IMR-90 (cell line): Measurements from ENCODE around the gene GNB2. TPM values are rescaled to one million over a fixed set of nuclear protein-coding genes. Genes with fewer than 3 reads are reported as not detected.

Experiments used
- CEBPB ChIP-seq: IDR thresholded peaks from 2 replicates; pipeline ENCODE4 v1.6.1; 2012; ENCODE audit warnings: low read depth, low read length, improper control_type of control experiment
- MAZ ChIP-seq: IDR thresholded peaks from 2 replicates; pipeline ENCODE4 v1.6.1; 2012; ENCODE audit warnings: low read depth, mild to moderate bottlenecking, low read length, improper control_type of control experiment, moderate library complexity, borderline replicate concordance
- RAD21 ChIP-seq: IDR thresholded peaks from 2 replicates; pipeline ENCODE4 v1.6.1; 2012; ENCODE audit warnings: low read length, improper control_type of control experiment
- RFX5 ChIP-seq: IDR thresholded peaks from 2 replicates; pipeline ENCODE4 v1.8.0; 2012; ENCODE audit warnings: low read depth, mild to moderate bottlenecking, low read length, moderate library complexity
- SMC3 ChIP-seq: fragments of 150-350 bp; IDR thresholded peaks from 2 replicates; pipeline ENCODE4 v1.6.1; 2016; ENCODE audit warnings: low read depth, mild to moderate bottlenecking, antibody characterized with exemption, low read length, moderate library complexity
- polyA plus RNA-seq, 3 experiments: library from polyadenylated mRNA; depleted of rRNA; stranded (reverse); fragments of >200 nt; gene quantifications; 2 replicates each; pipeline ENCODE4 v1.2.3, GENCODE V29; 2012; ENCODE audit warnings: low replicate concordance in 1 of 3
- total RNA-seq: library from RNA; depleted of rRNA; stranded (reverse); fragments of >200 nt; gene quantifications from 2 replicates; pipeline ENCODE4 v1.2.3, GENCODE V29; 2012
- TF ChIP-seq, protein P1 (sequence below): conservative IDR thresholded peaks from 2 replicates; pipeline ENCODE4 v1.5.1; 2012; ENCODE audit warnings: mild to moderate bottlenecking, low read depth, low read length, improper control_type of control experiment

GNB2 gene
- total and polyA plus RNA-seq, 2 of the 4 experiments (the other 2 are of a cell fraction): 62.0 to 279 TPM

DNA sequence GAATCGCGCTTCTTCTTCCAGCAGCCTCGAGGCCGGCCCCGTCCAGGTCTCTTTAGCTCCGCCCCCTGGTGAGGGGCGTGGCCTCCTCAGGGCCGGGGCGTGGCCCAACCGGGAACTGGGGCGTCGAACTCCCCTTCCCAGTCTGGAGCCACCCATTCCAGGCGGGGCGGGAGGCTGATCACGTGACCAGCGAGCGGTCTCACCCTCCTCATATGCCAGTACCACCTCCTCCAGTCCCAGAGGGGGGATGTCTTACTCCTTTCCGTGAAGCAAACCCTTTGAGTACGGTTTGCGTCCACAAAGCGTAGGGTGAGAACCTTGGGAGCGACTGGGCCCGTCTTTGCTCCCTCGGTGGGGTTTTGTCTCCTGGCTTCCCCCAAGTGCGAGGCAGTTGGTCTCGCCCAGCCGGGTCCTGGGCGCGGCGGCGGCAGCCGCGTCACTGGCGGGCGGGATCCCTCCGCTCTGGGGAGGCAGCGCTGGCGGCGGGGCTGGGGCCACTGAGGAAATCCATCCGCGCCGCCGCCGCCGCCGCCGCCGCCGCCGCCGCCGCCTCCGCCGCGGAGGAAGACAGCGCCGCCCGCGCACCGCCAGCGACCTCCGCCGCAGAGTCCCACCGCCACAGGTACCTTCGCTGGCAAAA, at the start of gene GNB2 (continued):
- TF ChIP-seq, protein P1, sequence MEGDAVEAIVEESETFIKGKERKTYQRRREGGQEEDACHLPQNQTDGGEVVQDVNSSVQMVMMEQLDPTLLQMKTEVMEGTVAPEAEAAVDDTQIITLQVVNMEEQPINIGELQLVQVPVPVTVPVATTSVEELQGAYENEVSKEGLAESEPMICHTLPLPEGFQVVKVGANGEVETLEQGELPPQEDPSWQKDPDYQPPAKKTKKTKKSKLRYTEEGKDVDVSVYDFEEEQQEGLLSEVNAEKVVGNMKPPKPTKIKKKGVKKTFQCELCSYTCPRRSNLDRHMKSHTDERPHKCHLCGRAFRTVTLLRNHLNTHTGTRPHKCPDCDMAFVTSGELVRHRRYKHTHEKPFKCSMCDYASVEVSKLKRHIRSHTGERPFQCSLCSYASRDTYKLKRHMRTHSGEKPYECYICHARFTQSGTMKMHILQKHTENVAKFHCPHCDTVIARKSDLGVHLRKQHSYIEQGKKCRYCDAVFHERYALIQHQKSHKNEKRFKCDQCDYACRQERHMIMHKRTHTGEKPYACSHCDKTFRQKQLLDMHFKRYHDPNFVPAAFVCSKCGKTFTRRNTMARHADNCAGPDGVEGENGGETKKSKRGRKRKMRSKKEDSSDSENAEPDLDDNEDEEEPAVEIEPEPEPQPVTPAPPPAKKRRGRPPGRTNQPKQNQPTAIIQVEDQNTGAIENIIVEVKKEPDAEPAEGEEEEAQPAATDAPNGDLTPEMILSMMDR: no peak
- TF ChIP-seq CEBPB (no peak), RAD21 (no peak), RFX5 (no peak), MAZ (peak; percentile 75; the same call in 1 of the 2 replicates), SMC3 (no peak)
